H1 (cell line): ENCODE measurements around the gene URGCP. TPM values are rescaled to one million over a fixed set of nuclear protein-coding genes. Genes with fewer than 3 reads are reported as not detected.

Experiments used
- CTCF ChIA-PET: fragments of 300-600 bp; sonication (Branson Sonifier 250); formaldehyde crosslinking; loops from one replicate; lab custom pipeline; 2021; ENCODE audit not compliant: partially characterized antibody; lab: Charles Lee
- POLR2A ChIA-PET: fragments of 300-600 bp; sonication (Branson Sonifier 250); formaldehyde crosslinking; loops from one replicate; lab custom pipeline; 2021; ENCODE audit warnings: inconsistent platforms; ENCODE audit not compliant: partially characterized antibody; lab: Charles Lee
- DNase-seq, 2 experiments: peaks; one replicate each; pipeline versions ENCODE4 v3.0.0 to v3.0.0-alpha.2; 2010 to 2022; ENCODE audit warnings: low spot score in 2 of 2, low read depth in 1 of 2, mixed read lengths in 1 of 2
- FAIRE-seq: peaks from 2 replicates; lab custom pipeline; 2011; peaks lifted over from hg19 to GRCh38; lab: Jason Lieb, UNC
- H2AFZ ChIP-seq: 2 replicates; pipeline ENCODE4 v1.8.1; 2012; ENCODE audit warnings: low read length, inconsistent platforms
- H2AK5ac ChIP-seq: 2 replicates; pipeline ENCODE4 v1.6.1; 2013; ENCODE audit warnings: low read depth, low read length
- H2BK120ac ChIP-seq: replicated peaks from 2 replicates; pipeline ENCODE3; 2013; ENCODE audit warnings: low read depth, low read length, inconsistent platforms
- H2BK12ac ChIP-seq: 2 replicates; pipeline ENCODE4 v1.6.1; 2013; ENCODE audit warnings: low read depth, low read length
- H2BK15ac ChIP-seq: 2 replicates; pipeline ENCODE4 v1.6.1; 2013; ENCODE audit warnings: low read length
- H2BK20ac ChIP-seq: 2 replicates; pipeline ENCODE4 v1.6.1; 2013; ENCODE audit warnings: low read length
- H2BK5ac ChIP-seq: 2 replicates; pipeline ENCODE4 v1.6.1; 2013; ENCODE audit warnings: low read depth, low read length
- H3K14ac ChIP-seq: 2 replicates; pipeline ENCODE4 v1.6.1; 2013; ENCODE audit warnings: inconsistent platforms; ENCODE audit not compliant: insufficient read length
- H3K18ac ChIP-seq: 2 replicates; pipeline ENCODE4 v1.6.1; 2013; ENCODE audit warnings: low read length; ENCODE audit errors: extremely low read depth
- H3K23ac ChIP-seq: 2 replicates; pipeline ENCODE4 v1.6.1; 2013; ENCODE audit warnings: inconsistent platforms; ENCODE audit not compliant: insufficient read length
- H3K23me2 ChIP-seq: 2 replicates; pipeline ENCODE4 v1.6.1; 2013; ENCODE audit warnings: low read depth, low read length
- H3K27ac ChIP-seq: 2 replicates; pipeline ENCODE4 v1.6.1; 2011; ENCODE audit warnings: low read depth, low read length, inconsistent platforms
- H3K27me3 ChIP-seq, 4 experiments: replicated peaks in 1 of 4; 1 replicate in 1 of 4; 2 replicates in 3 of 4; pipeline versions ENCODE4 v1.6.1 to v1.8.1; 2011 to 2013; ENCODE audit warnings: low read length in 3 of 4, mild to moderate bottlenecking in 3 of 4, inconsistent platforms in 2 of 4, mixed read lengths in 2 of 4, moderate library complexity in 1 of 4; ENCODE audit not compliant: control insufficient read depth in 3 of 4, insufficient read depth in 3 of 4; ENCODE audit errors: extremely low read depth in 1 of 4
- H3K36me3 ChIP-seq, 4 experiments: 2 replicates each; pipeline versions ENCODE4 v1.6.1 to v1.8.1; 2011 to 2013; ENCODE audit warnings: mild to moderate bottlenecking in 4 of 4, low read length in 3 of 4, moderate library complexity in 2 of 4, control low read depth in 1 of 4, inconsistent platforms in 1 of 4; ENCODE audit not compliant: insufficient read depth in 4 of 4, control insufficient read depth in 2 of 4
- H3K4ac ChIP-seq: replicated peaks from 2 replicates; pipeline ENCODE3; 2013; ENCODE audit warnings: low read length, low read depth, mixed read lengths, inconsistent platforms; ENCODE audit not compliant: insufficient read length
- H3K4me1 ChIP-seq, 4 experiments: replicated peaks in 1 of 4; 1 replicate in 1 of 4; 2 replicates in 3 of 4; pipeline versions ENCODE4 v1.6.1 to v1.8.1; 2011 to 2013; ENCODE audit warnings: low read length in 3 of 4, inconsistent platforms in 2 of 4, mixed read lengths in 1 of 4; ENCODE audit not compliant: insufficient read depth in 4 of 4, control insufficient read depth in 3 of 4
- H3K4me2 ChIP-seq, 2 experiments: 2 replicates each; pipeline versions ENCODE4 v1.6.1 to v1.8.1; 2011 to 2013; ENCODE audit warnings: low read depth in 2 of 2, low read length in 2 of 2, control low read depth in 1 of 2, inconsistent platforms in 1 of 2, mild to moderate bottlenecking in 1 of 2; ENCODE audit not compliant: insufficient read depth in 1 of 2
- H3K4me3 ChIP-seq, 4 experiments: fragments of 200-600, 300-600 bp in 1 of 4; sonication (generic), shearing (Covaris generic), sonication (Bioruptor Twin) in 1 of 4; 2 replicates each; pipeline versions ENCODE4 v1.5.1 to v1.8.1; 2011 to 2016; ENCODE audit warnings: low read length in 4 of 4, low read depth in 3 of 4, control low read depth in 2 of 4, inconsistent platforms in 2 of 4, mild to moderate bottlenecking in 2 of 4, mixed read lengths in 1 of 4, moderate library complexity in 1 of 4; ENCODE audit not compliant: insufficient read depth in 2 of 4; ENCODE audit errors: extremely low read depth in 1 of 4
- H3K56ac ChIP-seq: replicated peaks from 2 replicates; pipeline ENCODE3; 2013; ENCODE audit warnings: low read depth, mild to moderate bottlenecking, mixed read lengths, low read length, inconsistent platforms; ENCODE audit not compliant: insufficient read length
- H3K79me1 ChIP-seq: 2 replicates; pipeline ENCODE4 v1.6.1; 2013; ENCODE audit warnings: low read depth, low read length, control low read depth
- H3K79me2 ChIP-seq, 2 experiments: 2 replicates each; pipeline versions ENCODE4 v1.6.1 to v1.8.1; 2012 to 2013; ENCODE audit warnings: low read length in 2 of 2, mild to moderate bottlenecking in 2 of 2, inconsistent platforms in 1 of 2; ENCODE audit not compliant: insufficient read depth in 2 of 2, control insufficient read depth in 1 of 2
- H3K9ac ChIP-seq, 4 experiments: replicated peaks in 1 of 4; 1 replicate in 1 of 4; 2 replicates in 3 of 4; pipeline versions ENCODE4 v1.6.1 to v1.8.1; 2011 to 2013; ENCODE audit warnings: low read depth in 3 of 4, low read length in 3 of 4, control low read depth in 2 of 4, mild to moderate bottlenecking in 2 of 4, moderate library complexity in 2 of 4, inconsistent platforms in 1 of 4; ENCODE audit errors: extremely low read depth in 1 of 4
- H3K9me3 ChIP-seq, 2 experiments: 2 replicates each; pipeline versions ENCODE4 v1.6.1 to v1.8.1; 2012 to 2013; ENCODE audit warnings: mild to moderate bottlenecking in 2 of 2, moderate library complexity in 2 of 2, control low read depth in 1 of 2, inconsistent platforms in 1 of 2, low read depth in 1 of 2, low read length in 1 of 2, mixed read lengths in 1 of 2; ENCODE audit not compliant: insufficient read depth in 2 of 2
- H4K20me1 ChIP-seq, 2 experiments: replicated peaks in 1 of 2; 2 replicates each; pipeline versions ENCODE3 to v1.8.1; 2011 to 2013; ENCODE audit warnings: inconsistent platforms in 2 of 2, low read length in 2 of 2, mild to moderate bottlenecking in 1 of 2; ENCODE audit not compliant: insufficient read depth in 2 of 2, control insufficient read depth in 1 of 2
- H4K5ac ChIP-seq: 2 replicates; pipeline ENCODE4 v1.6.1; 2013; ENCODE audit warnings: low read length, low read depth, mixed read lengths, inconsistent platforms; ENCODE audit not compliant: insufficient read length
- H4K8ac ChIP-seq: 2 replicates; pipeline ENCODE4 v1.8.0; 2013; ENCODE audit warnings: mild to moderate bottlenecking, moderate library complexity, low read length, inconsistent platforms; ENCODE audit not compliant: insufficient read depth; ENCODE audit errors: extremely low read depth
- H4K91ac ChIP-seq: replicated peaks from 2 replicates; pipeline ENCODE3; 2013; ENCODE audit warnings: low read length, mixed read lengths, inconsistent platforms; ENCODE audit not compliant: insufficient read length
- ATF2 ChIP-seq: IDR thresholded peaks from 2 replicates; pipeline ENCODE4 v1.6.1; 2012; ENCODE audit warnings: low read length, inconsistent platforms
- CHD1 ChIP-seq: IDR thresholded peaks from 2 replicates; pipeline ENCODE4 v1.6.1; 2012; ENCODE audit warnings: low read depth, low read length, improper control_type of control experiment
- EP300 ChIP-seq, 2 experiments: IDR thresholded peaks; 1 replicate in 1 of 2; 2 replicates in 1 of 2; pipeline ENCODE4 v1.6.1; 2011 to 2012; ENCODE audit warnings: low read depth in 2 of 2, low read length in 2 of 2, mild to moderate bottlenecking in 2 of 2, borderline replicate concordance in 1 of 2, inconsistent platforms in 1 of 2, moderate library complexity in 1 of 2
- JUN ChIP-seq: IDR thresholded peaks from 2 replicates; pipeline ENCODE4 v1.6.1; 2011; ENCODE audit warnings: low read depth, mild to moderate bottlenecking, improper control_type of control experiment, low read length
- JUND ChIP-seq: IDR thresholded peaks from 2 replicates; pipeline ENCODE4 v1.6.1; 2011; ENCODE audit warnings: mild to moderate bottlenecking, improper control_type of control experiment, low read length
- NRF1 ChIP-seq: IDR thresholded peaks from 2 replicates; pipeline ENCODE4 v1.6.1; 2011; ENCODE audit warnings: mild to moderate bottlenecking, low read depth, low read length, improper control_type of control experiment
- POU5F1 ChIP-seq: IDR thresholded peaks from 2 replicates; pipeline ENCODE4 v1.6.1; 2011; ENCODE audit warnings: low read depth, mild to moderate bottlenecking, low read length, moderate library complexity
- SP4 ChIP-seq: IDR thresholded peaks from 2 replicates; pipeline ENCODE4 v1.6.1; 2012; ENCODE audit warnings: low read length, inconsistent platforms
- SUZ12 ChIP-seq: fragments of 200-600 bp; sonication (generic); IDR thresholded peaks from 2 replicates; pipeline ENCODE4 v1.6.1; 2012; ENCODE audit warnings: mild to moderate bottlenecking, inconsistent platforms, low read length, moderate library complexity, mixed read lengths
- TAF1 ChIP-seq: IDR thresholded peaks from 2 replicates; pipeline ENCODE4 v1.6.1; 2011; ENCODE audit warnings: mild to moderate bottlenecking, low read depth, low read length
- TBP ChIP-seq: IDR thresholded peaks from 2 replicates; pipeline ENCODE4 v1.6.1; 2011; ENCODE audit warnings: low read depth, low read length, improper control_type of control experiment
- TCF12 ChIP-seq: IDR thresholded peaks from 2 replicates; pipeline ENCODE4 v1.6.1; 2011; ENCODE audit warnings: low read depth, mild to moderate bottlenecking, low read length
- WGBS, 2 experiments: shearing (Covaris generic) in 1 of 2; methylation state at CpG; one replicate each; pipeline versions ENCODE4 v1.1.6 to v1.1.7; 2013 to 2015; ENCODE audit warnings: low lambda C conversion rate in 2 of 2, mixed read lengths in 2 of 2, inconsistent platforms in 1 of 2, low coverage in 1 of 2, missing lambda C conversion rate in 1 of 2; ENCODE audit not compliant: insufficient replicate concordance in 2 of 2, insufficient coverage in 1 of 2, insufficient read length in 1 of 2; ENCODE audit errors: extremely low coverage in 1 of 2, missing lambda C conversion rate in 1 of 2; 5-methylcytosine and 5-hydroxymethylcytosine counted together
- polyA plus RNA-seq, 7 experiments: library from polyadenylated mRNA; depleted of rRNA in 3 of 7; stranded (reverse) in 5 of 7; unstranded in 2 of 7; fragments of >200 nt in 5 of 7; fragments of 200-250 nt in 2 of 7; gene quantifications; 1 replicate in 5 of 7; 2 replicates in 1 of 7; 4 replicates in 1 of 7; pipeline versions ENCODE4 v1.2.1 to v1.2.3, GENCODE V29; 2011 to 2013; ENCODE audit warnings: missing spikeins in 2 of 7, mixed read lengths in 2 of 7
- total RNA-seq: library from RNA; stranded (reverse); fragmentation: NEBNext Ultra II Directional; extraction: Animal tissue kit (Norgen Biotek cat#: 25700); gene quantifications from 2 replicates; pipeline ENCODE4 v1.2.1, GENCODE V29; 2021

URGCP gene
- total and polyA plus RNA-seq, 2 of the 8 experiments (the other 6 are each of a cell fraction or from before 2014, with no cell fraction given), result 9.0 to 18.7 TPM

GRCh38 chr7:43938892-43939482, 32.6 kb upstream of the URGCP start:
- no peak for FAIRE-seq
- WGBS, 2 experiments, result 81% methylated on average over 4 of the region's 4 CpGs; no CpG with 5 or more reads in 1 of the 2 experiments
- no peak overlapping the region for H3K27ac ChIP-seq
- TF ChIP-seq EP300 (IDR thresholded peaks at IDR 0.05; ENCODE audit: borderline replicate concordance in 1 of 2, low read depth in 2 of 2, low read length in 2 of 2) (no peak), TCF12 (no peak), CHD1 (no peak), SUZ12 (no peak), JUN (no peak), JUND (no peak), POU5F1 (no peak), TBP (no peak), NRF1 (no peak), TAF1 (no peak), SP4 (no peak), ATF2 (no peak)

More at GRCh38 chr7:43938892-43939482, 32.6 kb upstream of the URGCP start:
- ChIA-PET POLR2A (interaction anchor here (1.4 kb wide), 1 partner anchor 13 kb away, joined by 4 read pairs; the partner anchor contains the start of gene UBE2D4), CTCF (interaction anchor here (0.6 to 1.8 kb wide), 4 partner anchors 9 to 138 kb away, joined by 3 to 8 read pairs (median 4); no protein-coding TSS in a partner anchor)
- H3K4me2 ChIP-seq, result no peak overlapping the region
- no peak overlapping the region for H4K8ac ChIP-seq
- no peak overlapping the region for H4K5ac ChIP-seq
- no peak overlapping the region for H4K91ac ChIP-seq
- no peak overlapping the region for H2BK12ac ChIP-seq
- no peak overlapping the region for H3K4me3 ChIP-seq
- H3K27me3 ChIP-seq, result no peaks in the 10 kb centered on the region; a peak in 1 of 7 replicates
- H2BK15ac ChIP-seq, result no peak overlapping the region
- no peak overlapping the region for H2BK20ac ChIP-seq
- no peak overlapping the region for H3K23ac ChIP-seq
- H3K9ac ChIP-seq, result no peak overlapping the region
- no peak overlapping the region for H3K56ac ChIP-seq
- no peak overlapping the region for H2BK120ac ChIP-seq
- H3K18ac ChIP-seq, result no peak overlapping the region
- no peak overlapping the region for H2BK5ac ChIP-seq
- no peaks in the 10 kb centered on the region for H3K9me3 ChIP-seq
- DNase-seq, result no peak
- H4K20me1 ChIP-seq, result no peaks in the 10 kb centered on the region
- no peak overlapping the region for H2AFZ ChIP-seq
- H3K23me2 ChIP-seq, result no peaks in the 10 kb centered on the region
- H3K79me2 ChIP-seq, result no peaks in the 10 kb centered on the region
- H2AK5ac ChIP-seq, result no peak overlapping the region
- H3K4ac ChIP-seq, result no peak overlapping the region
- H3K36me3 ChIP-seq, result no peaks in the 10 kb centered on the region
- peaks cover 0 to 2% (median 0%) of the 10 kb centered on the region in 4 experiments; a peak in 1 of 7 replicates for H3K4me1 ChIP-seq
- no peaks in the 10 kb centered on the region for H3K79me1 ChIP-seq
- H3K14ac ChIP-seq, result no peak overlapping the region
